SKM-1 treated with dmso at 0.1 percent for 144 hours (cell line): ENCODE results near the gene PPIE.

Source experiments
- DNase-seq: peaks from one replicate; lab custom pipeline; 2025; ENCODE audit not compliant: unreplicated experiment; lab: John Stamatoyannopoulos, UW

PPIE gene

DNA sequence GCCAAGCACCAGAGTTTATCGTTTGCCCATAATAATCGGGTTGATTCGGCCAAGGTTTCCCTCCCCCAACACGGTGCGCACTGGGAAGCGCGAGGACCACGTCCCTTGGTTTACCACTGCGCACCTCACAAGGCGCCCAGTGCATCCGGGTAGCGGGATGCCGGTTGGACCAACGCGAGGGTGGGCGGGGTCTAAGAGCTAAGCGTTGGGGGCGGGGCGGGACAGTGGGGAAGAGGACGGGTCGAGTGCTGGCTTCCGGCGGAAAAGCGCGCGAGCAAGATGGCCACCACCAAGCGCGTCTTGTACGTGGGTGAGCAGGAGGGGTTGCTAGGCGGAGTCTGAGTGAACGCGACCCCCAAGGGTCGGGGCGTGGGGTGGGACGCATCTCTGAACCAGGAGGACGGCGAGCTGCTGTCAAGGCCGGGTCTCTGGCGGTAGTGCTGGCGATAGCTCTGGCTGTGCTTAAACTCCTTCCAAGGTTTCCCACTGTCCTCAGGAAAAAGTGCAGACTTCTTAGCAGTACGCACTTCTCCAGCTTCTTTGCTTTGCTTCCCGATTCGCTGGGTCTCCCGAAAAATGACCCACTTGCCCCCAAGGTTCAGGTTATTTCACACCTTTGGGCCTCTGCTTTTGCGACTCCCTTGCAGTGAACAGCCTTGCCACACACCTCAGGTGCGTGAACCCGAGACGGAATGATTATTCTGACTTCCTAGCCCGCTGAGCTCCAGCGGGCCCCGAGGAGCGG lies at the start of gene PPIE:
Gene PPIE (plus strand): TSS at position 261 of the 745 bp plus-strand sequence. CDS start 19 bp downstream, at position 280.
- DNase-seq: peak; percentile 90

GRCh38 chr1:39689214-39689613 lies 49.5 kb upstream of the PPIE start:
- no peak for DNase-seq

DNA sequence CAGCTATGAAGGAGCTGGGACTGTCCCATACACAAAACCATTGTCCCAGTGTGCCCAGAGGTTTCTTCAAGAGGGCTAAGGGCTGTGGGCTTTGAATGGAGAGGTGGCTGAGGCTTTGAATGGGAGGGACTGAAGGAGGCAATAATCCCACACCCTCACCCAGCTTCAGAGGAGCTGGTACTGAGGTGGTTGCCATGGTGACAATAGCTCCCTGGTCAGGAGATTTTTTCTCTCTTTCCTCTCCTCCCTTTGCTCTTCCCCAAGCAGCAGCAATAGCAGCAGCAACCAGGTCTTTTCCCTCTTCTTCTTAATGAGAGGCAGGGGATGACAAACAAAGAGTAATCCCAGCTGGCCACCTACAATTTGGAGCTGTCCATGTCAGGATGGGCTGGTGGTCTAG lies 49.0 kb upstream of the PPIE start:
- DNase-seq: no peak

DNA sequence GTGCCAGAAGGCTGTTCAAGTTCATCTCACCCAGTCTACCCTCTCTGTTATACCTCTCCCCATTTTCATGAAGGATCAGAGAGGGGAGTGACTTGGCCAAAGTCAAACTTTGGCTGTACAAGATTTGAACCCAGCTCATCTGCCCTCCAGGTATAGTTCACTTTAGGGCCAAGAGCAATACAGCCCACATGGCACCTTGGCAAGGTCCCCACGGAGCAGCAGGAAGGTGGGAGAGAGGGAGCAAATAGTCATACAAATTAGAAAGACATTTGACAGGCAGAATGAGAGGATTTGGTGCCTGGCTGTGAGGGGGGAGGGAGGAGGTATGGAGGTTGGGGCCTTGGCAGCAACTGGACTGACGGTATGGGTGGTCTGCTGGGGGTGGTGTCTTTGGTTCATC lies 48.5 kb upstream of the PPIE start:
- DNase-seq: no peak

DNA sequence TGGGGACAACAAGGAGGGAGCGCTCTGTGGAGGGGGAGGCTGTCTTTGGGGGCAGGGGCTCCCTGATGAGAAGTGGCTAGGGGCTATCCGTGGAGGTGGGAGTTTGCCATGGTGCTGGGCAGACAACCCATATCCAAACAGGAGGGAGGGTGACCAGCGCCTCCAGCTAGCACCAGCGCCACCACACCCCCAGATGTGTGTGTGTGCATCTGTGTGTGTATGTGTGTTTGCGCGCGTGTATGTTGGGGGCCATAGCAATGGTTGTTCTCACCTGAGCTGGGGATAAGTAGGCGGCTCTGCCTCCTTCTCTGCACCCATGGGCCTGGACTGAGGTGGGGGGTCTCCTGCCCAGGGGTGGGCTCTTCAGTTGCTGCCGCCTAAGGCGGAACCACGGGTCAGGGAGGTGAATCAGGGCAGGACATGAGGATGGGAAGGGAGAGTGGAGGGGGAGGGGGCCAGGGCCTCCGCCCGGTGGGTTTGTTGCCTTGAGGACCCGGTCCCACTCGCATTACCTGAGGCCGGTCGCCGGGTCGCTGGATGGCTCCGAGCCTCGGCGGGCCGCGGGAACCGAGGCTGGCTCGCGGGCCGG lies 47.8 kb upstream of the PPIE start:
- no peak for DNase-seq

GRCh38 chr1:39691383-39692151 lies 47.1 kb upstream of the PPIE start, which contains the start of gene HPCAL4:
Gene HPCAL4, minus strand, starts transcription at chr1:39691433. Its CDS starts 6,830 bp downstream, at chr1:39684603.
- no peak for DNase-seq

DNA sequence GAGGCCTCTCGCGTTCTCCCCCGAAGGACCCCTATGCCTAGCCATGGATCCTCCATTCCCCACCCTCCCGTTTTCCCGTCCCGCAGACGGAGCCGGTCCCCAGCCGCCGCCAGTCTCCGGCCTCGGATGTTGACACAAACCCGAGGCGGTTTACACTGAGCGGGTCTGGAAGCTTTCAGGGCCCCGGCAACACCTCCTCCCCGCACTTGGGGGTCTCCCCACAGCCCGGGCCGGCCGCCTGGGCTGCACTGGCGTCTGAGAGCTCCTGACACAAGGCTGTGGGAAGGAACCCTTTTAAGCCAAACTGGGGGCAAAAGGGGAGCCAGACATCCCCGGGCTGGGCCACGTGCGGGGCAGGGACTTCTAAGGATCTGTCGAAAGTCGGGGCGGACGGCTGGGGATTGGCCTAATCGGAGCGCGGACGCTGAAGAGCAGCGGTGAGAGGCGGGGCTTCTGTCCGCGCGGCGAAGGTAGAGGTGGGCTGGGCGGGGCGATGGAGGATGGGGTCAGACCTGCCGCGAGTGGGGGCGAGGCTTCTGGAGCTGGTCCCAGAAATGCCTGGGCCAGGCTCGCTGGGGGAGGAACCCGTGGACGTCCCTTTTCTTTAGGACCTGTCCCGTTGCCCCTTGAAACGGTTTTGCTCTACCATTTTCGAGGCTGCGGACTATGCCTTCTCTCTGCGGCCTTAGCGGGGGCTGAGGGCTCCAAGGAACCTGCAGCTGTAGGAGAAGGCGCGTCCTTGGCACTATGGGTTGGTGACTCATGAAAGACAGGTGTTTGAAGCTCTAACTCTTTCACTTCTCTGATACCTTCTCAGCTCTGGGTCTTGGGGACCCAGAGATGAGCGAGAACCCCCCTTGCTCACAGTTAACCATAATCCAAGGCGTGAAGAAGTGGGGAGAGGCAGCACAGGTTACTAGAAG lies 46.3 kb upstream of the PPIE start:
- no peak for DNase-seq

- DNase-seq: no peak
These were observed 44.7 kb upstream of the PPIE start for GRCh38 chr1:39694026-39694425.

DNA sequence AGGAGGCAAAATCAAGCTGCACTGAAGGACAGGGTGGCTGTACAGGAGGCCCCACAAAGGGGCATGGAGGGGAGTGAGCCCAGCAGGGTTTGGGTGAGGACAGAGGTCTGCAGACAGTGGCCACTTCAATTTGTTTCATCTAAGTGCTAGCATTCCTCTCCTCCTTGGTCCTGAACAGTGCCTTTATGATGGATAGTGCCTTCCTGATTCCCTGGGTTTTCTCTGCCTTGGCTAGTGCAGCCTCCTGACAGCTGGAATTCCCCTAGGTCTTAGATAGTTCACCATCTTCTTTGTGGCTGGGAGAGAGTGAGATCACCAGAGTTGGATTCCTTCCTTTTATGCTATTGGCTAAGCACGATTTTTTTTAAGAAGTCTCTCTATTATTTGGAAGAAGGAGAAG lies 43.7 kb upstream of the PPIE start:
- no peak for DNase-seq

- DNase-seq: no peak
These were observed 42.2 kb upstream of the PPIE start for GRCh38 chr1:39696448-39696847.

DNA sequence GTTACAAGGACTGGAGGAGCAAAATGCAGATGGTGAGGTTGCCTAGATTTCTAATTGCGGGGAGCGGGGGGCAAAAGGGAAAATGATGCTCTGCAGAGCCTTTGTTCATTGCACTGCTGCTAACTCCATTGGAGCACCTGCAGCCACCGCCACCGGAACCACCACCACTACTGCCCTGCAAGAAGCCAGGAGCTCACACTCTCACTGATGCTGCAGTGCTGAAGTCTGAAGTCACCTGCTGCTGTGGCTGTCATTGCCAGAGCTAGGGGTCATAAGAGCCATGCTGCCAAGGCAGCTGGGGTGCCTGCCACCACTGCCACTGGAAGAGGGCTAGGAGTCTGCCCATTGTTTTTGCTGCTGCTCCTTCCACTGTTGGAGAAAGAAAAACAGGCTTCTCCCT lies 40.1 kb upstream of the PPIE start:
- DNase-seq: no peak

DNA sequence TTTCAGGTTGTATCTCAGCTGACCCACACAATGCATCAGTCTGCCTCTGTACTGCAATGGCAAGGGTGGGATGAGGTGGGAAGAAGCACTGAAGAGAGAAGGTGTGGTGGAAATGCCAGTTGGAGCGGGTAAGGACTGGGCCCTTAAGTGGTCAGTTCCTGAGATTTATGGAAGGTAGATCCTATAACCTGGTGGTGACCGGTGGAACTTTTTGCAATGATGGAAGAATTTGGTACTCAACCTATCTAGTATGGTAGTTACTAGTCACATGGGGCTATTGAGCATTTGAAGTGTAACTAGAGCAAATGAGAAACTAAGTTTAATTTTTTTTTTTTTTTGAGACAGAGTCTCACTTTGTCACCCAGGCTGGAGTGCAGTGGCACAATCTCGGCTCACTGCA lies 39.3 kb upstream of the PPIE start:
- DNase-seq: no peak

GRCh38 chr1:39700348-39700747 lies 38.3 kb upstream of the PPIE start:
- no peak for DNase-seq

GRCh38 chr1:39701049-39701439 lies 37.6 kb upstream of the PPIE start:
- no peak for DNase-seq

DNA sequence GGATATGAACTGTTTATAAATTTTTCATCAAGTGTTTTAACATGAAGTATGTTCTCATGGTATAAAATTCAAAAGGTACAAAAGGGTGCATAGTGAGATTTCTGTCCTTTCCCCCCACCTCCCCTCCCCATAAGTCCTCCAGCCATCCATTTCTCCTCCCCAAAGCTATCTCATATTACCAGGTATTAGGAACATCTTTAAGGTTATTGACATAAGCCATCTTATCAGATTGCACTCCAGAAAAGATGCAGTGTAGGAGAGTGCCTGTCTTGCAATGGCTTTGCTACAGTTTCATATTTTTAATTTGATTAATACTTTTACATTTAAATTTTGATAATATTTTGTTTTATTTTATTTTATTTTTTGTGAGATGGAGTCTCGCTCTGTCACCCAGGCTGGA lies 33.9 kb upstream of the PPIE start:
- no peak for DNase-seq

DNA sequence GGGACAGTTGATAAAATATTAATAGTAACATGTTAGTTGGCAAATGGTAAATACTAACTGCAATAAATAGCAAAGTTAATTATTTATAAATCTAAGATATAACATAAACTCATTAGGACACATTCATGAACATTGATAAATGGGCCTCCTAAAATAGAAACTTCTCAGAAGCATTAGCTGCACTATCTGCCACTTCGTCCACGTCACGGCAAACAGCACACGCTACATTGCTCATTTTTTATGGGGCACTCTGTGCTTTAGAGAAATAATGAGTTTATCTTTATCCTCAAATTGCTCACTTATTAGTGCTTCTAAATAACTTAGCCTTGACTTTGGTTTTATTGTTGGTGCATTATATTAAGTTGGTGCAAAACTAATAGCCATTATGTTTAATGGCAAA lies 31.2 kb upstream of the PPIE start:
- no peak for DNase-seq

GRCh38 chr1:39711104-39711965 lies 27.3 kb upstream of the PPIE start:
- DNase-seq: no peak

- no peak for DNase-seq
These were observed 26.7 kb upstream of the PPIE start for GRCh38 chr1:39711966-39712340.

GRCh38 chr1:39713557-39713956 lies 25.1 kb upstream of the PPIE start:
- no peak for DNase-seq

DNA sequence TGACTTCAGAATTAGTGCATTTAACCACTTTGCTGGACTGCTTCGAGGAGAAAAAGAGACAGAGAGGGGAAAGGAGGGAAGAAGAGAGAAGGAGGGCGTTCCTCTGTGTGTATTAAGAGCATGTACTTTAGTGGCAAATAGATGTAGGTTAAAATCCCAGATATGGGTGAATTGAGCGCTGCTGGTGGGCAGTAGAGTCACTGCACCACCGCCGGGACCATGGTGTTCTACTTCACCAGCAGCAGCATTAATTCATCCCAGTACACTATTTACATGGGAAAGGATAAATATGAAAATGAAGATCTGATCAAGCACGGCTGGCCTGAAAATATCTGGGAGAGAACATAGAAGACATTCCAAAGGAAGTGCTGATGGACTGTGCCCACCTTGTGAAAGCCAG lies 20.9 kb upstream of the PPIE start:
- DNase-seq: no peak
